Measurements from ENCODE around the gene CD6.
A peak's percentile ranks its signal among the peaks of the same experiment; 100 is the strongest.

Gene CD6

GRCh38 chr11:60971520-60971919 is at the start of gene CD6:
TSS of gene CD6 (plus strand) at chr11:60971680. CDS start at chr11:60971866, 186 bp downstream.
- no peak for DNase-seq (ENCODE audit: insufficient read length, low spot score)
- no peak for FAIRE-seq

GRCh38 chr11:60921777-60922335 is 49.6 kb upstream of the CD6 start:
- DNase-seq (ENCODE audit: insufficient read length, low spot score): no peak
- no peak for FAIRE-seq

- no peak for FAIRE-seq
- DNase-seq (ENCODE audit: insufficient read length, low spot score): no peak
Observed at GRCh38 chr11:60922906-60923305, 48.6 kb upstream of the CD6 start.

GRCh38 chr11:60923326-60923725 is 48.2 kb upstream of the CD6 start:
- no peak for FAIRE-seq

GRCh38 chr11:60923800-60924109 is 47.7 kb upstream of the CD6 start:
- DNase-seq (ENCODE audit: insufficient read length, low spot score) (no peak), FAIRE-seq (no peak)

More at GRCh38 chr11:60923326-60923725, 48.2 kb upstream of the CD6 start:
- no peak for DNase-seq (ENCODE audit: insufficient read length, low spot score)

GRCh38 chr11:60924110-60924905 is 47.2 kb upstream of the CD6 start, which contains the start of gene TMEM132A:
TSS of gene TMEM132A (plus strand) at chr11:60924460. CDS start at chr11:60924634, 174 bp downstream.
- peak; percentile 88 for DNase-seq (ENCODE audit: insufficient read length, low spot score)
- FAIRE-seq: no peak

GRCh38 chr11:60924906-60925853 is 46.3 kb upstream of the CD6 start:
- FAIRE-seq (peak; percentile 20), DNase-seq (ENCODE audit: insufficient read length, low spot score) (no peak)

- FAIRE-seq (no peak), DNase-seq (ENCODE audit: insufficient read length, low spot score) (no peak)
Observed at GRCh38 chr11:60925868-60926267, 45.6 kb upstream of the CD6 start.

- FAIRE-seq (no peak), DNase-seq (ENCODE audit: insufficient read length, low spot score) (no peak)
Observed at GRCh38 chr11:60926500-60926899, 45.0 kb upstream of the CD6 start.

GRCh38 chr11:60927061-60927592 is 44.4 kb upstream of the CD6 start:
- no peak for DNase-seq (ENCODE audit: insufficient read length, low spot score)
- FAIRE-seq: no peak

GRCh38 chr11:60927600-60927999 is 43.9 kb upstream of the CD6 start:
- FAIRE-seq: no peak

GRCh38 chr11:60928563-60929001 is 42.9 kb upstream of the CD6 start:
- FAIRE-seq (no peak), DNase-seq (ENCODE audit: insufficient read length, low spot score) (no peak)

More at GRCh38 chr11:60927600-60927999, 43.9 kb upstream of the CD6 start:
- no peak for DNase-seq (ENCODE audit: insufficient read length, low spot score)

- FAIRE-seq: no peak
- no peak for DNase-seq (ENCODE audit: insufficient read length, low spot score)
Observed at GRCh38 chr11:60929764-60930163, 41.7 kb upstream of the CD6 start.

GRCh38 chr11:60930394-60930793 is 41.1 kb upstream of the CD6 start:
- DNase-seq (ENCODE audit: insufficient read length, low spot score): no peak
- FAIRE-seq: no peak

GRCh38 chr11:60931917-60932316 is 39.6 kb upstream of the CD6 start:
- no peak for DNase-seq (ENCODE audit: insufficient read length, low spot score)
- FAIRE-seq: no peak

GRCh38 chr11:60932605-60933356 is 38.7 kb upstream of the CD6 start:
- no peak for DNase-seq (ENCODE audit: insufficient read length, low spot score)
- FAIRE-seq: no peak

GRCh38 chr11:60933416-60934123 is 37.9 kb upstream of the CD6 start:
- no peak for FAIRE-seq
- no peak for DNase-seq (ENCODE audit: insufficient read length, low spot score)

- no peak for FAIRE-seq
- DNase-seq (ENCODE audit: insufficient read length, low spot score): no peak
Observed at GRCh38 chr11:60934124-60934789, 37.2 kb upstream of the CD6 start.

All from HTR-8/SVneo (cell line).